Activated naive CD4-positive, alpha-beta T cell treated with anti-CD3 and anti-CD28 coated beads, Interleukin-2, amount 10 ng/mL, durations not matched to agents 7 days and 5 days (primary cell): ENCODE results near the gene SFN.

ENCODE experiments used
- CTCF ChIA-PET: fragments of 350-600 bp; sonication (Branson Sonifier 250); formaldehyde crosslinking; loops from one replicate; lab custom pipeline; 2021; ENCODE audit warnings: antibody characterized with exemption; lab: Charles Lee
- DNase-seq: peaks from one replicate; pipeline ENCODE4 v3.0.0-alpha.2; 2020
- H3K27ac Mint-ChIP-seq: one replicate; pipeline ENCODE4 v1.8.0; 2021; ENCODE audit warnings: mild to moderate bottlenecking, moderate library complexity, mixed read lengths
- H3K27me3 Mint-ChIP-seq: one replicate; pipeline ENCODE4 v1.8.0; 2021; ENCODE audit warnings: mild to moderate bottlenecking, mixed read lengths
- H3K36me3 Mint-ChIP-seq: one replicate; pipeline ENCODE4 v1.8.0; 2021; ENCODE audit warnings: mixed read lengths
- H3K4me1 Mint-ChIP-seq: one replicate; pipeline ENCODE4 v1.8.0; 2021; ENCODE audit warnings: mixed read lengths
- H3K4me3 Mint-ChIP-seq: one replicate; pipeline ENCODE4 v1.8.0; 2021; ENCODE audit warnings: mild to moderate bottlenecking, moderate library complexity, mixed read lengths
- H3K9me3 Mint-ChIP-seq: one replicate; pipeline ENCODE4 v1.8.0; 2021; ENCODE audit warnings: mixed read lengths

SFN gene

DNA sequence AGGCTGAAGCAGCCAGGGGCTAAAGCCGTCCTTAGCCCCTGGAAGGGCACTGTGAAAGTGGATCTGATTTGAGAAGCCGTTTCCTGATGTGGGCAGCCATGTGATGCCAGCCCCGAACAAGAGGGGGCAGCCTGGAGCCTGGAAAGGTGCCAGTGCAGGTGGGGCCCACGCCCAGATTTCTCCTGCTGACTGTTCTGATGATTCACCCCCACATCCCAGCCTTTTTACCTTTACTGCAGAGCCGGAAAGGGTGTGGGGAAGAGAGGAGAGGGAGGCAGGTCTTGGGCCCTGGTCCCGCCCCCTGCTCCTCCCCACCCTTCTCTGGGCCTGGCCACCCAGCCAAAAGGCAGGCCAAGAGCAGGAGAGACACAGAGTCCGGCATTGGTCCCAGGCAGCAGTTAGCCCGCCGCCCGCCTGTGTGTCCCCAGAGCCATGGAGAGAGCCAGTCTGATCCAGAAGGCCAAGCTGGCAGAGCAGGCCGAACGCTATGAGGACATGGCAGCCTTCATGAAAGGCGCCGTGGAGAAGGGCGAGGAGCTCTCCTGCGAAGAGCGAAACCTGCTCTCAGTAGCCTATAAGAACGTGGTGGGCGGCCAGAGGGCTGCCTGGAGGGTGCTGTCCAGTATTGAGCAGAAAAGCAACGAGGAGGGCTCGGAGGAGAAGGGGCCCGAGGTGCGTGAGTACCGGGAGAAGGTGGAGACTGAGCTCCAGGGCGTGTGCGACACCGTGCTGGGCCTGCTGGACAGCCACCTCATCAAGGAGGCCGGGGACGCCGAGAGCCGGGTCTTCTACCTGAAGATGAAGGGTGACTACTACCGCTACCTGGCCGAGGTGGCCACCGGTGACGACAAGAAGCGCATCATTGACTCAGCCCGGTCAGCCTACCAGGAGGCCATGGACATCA lies at the start of gene SFN:
Gene SFN, plus strand, starts transcription at position 369 of the 904 bp plus-strand sequence. Its CDS starts 64 bp downstream, at position 433.
- DNase-seq: peak; percentile 62
- CTCF ChIA-PET: interaction anchor here (1.0 to 1.7 kb wide), 2 partner anchors 186 to 261 kb away, joined by 3 to 5 read pairs; no protein-coding TSS in a partner anchor
- Mint-ChIP-seq H3K9me3 (no peaks in the 10 kb centered on the region), H3K4me3 (peak within 1 kb of the TSS; percentile 85), H3K27ac (peak within 1 kb of the TSS; percentile 93), H3K4me1 (peaks cover 46% of the 10 kb centered on the region), H3K27me3 (no peaks in the 10 kb centered on the region), H3K36me3 (peaks cover 1% of the 10 kb centered on the region)

DNA sequence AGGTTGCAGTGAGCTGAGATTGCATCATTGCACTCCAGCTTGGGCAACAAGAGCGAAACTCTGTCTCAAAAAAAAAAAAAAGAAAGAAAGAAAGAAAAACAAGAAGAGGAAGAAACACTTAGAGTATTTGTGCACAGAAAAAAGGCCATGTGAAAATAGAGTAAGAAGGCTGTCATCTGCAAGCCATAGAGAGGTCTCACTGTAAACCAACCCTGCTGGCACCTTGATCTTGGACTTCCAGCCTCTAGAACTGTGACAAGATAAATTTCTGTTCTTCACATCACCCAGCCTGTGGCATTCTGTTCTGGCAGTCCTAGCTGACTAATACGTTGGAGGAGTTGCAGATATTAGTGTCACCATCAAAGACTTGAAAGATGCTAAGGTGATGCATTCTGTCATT lies 48.6 kb upstream of the SFN start:
- Mint-ChIP-seq H3K4me3 (no peak overlapping the region), H3K27ac (no peak overlapping the region), H3K27me3 (no peaks in the 10 kb centered on the region), H3K4me1 (peaks cover 19% of the 10 kb centered on the region), H3K9me3 (no peaks in the 10 kb centered on the region), H3K36me3 (peaks cover 4% of the 10 kb centered on the region)
- CTCF ChIA-PET: interaction anchor here (0.6 kb wide), 1 partner anchor 15 kb away, joined by 4 read pairs; no protein-coding TSS in a partner anchor
- DNase-seq: no peak

DNA sequence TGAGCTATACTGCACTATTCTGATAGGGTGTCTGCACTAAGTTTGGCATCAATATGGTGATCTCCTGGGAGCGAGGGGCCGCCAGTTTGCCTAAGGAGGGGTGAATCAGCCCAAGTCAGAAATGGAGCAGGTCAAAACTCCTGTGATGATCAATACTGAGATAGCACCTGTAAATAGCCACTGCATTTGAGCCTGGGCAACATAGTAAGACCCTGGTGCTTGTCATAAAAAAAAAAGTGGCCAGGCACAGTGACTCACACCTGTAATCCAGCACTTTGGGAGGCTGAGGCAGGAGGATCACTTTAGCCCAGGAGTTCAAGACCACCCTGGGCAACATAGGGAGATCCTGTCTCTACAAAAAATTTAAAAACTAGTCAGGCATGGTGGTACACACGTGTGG lies 48.1 kb upstream of the SFN start:
- H3K9me3 Mint-ChIP-seq: no peaks in the 10 kb centered on the region
- CTCF ChIA-PET: no interaction called here
- no peak overlapping the region for H3K27ac Mint-ChIP-seq
- H3K36me3 Mint-ChIP-seq: peaks cover 4% of the 10 kb centered on the region
- H3K4me3 Mint-ChIP-seq: no peak overlapping the region
- no peaks in the 10 kb centered on the region for H3K27me3 Mint-ChIP-seq
- DNase-seq: no peak
- H3K4me1 Mint-ChIP-seq: peaks cover 19% of the 10 kb centered on the region

DNA sequence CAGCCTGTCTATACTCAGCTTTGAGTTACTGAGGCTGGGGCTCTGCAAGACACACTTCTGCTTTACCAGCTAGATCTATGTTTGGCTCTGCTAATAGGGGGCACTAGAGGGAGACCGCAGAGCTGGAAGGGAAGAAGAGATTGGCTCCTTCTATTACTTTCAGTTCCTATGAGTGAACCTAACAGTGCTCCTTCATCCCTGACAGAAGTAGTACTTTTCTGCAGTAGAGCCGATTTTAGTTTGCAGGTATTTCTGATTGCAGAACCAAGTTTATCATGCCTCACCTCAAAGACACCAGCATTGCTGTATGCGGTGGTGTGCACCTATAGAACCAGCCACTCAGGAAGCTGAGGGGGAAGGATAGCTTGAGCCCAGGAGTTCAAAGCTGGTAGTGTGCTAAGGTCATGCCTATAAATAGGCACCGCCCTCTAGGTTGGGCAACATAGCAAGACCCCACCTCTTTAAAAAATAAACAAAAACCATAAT lies 42.1 kb upstream of the SFN start:
- CTCF ChIA-PET: interaction anchor here (0.6 to 2.9 kb wide), 10 partner anchors 10 to 462 kb away, joined by 3 to 29 read pairs (median 4); no protein-coding TSS in a partner anchor
- peak; percentile 46 for DNase-seq
- H3K9me3 Mint-ChIP-seq: no peaks in the 10 kb centered on the region

DNA sequence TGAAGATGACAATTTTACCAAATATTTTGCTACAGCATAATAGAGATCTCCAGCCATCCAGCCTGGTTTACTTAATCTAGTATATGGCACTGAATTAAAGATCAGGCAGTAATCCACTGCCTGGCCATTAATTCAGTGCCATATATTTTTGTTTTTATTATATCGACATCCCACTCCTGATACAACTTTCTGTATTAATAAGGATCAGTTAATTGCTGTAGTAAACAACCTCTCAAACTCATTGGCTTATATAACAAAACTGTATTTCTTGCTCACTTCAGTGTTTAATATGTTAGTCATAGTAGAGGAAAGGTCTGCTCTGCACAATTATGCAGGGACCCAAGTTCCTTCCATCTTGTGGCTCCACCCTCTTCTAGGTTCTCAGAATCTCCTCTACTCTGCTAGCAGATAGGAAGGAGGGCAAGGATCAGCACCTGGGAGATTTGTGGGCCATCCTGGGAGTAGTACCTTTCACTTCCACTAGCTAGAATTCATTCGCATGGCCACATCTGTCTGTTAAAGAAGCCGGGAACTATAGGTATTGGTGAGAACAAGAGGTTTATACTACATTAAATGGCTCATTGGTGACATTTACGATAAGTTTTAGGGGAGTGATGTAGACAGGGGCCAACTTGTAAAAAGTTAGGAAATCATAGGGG lies 40.1 kb upstream of the SFN start:
- peaks cover 9% of the 10 kb centered on the region for H3K36me3 Mint-ChIP-seq
- peaks cover 41% of the 10 kb centered on the region for H3K4me1 Mint-ChIP-seq
- no peaks in the 10 kb centered on the region for H3K27me3 Mint-ChIP-seq
- DNase-seq: no peak
- no peak overlapping the region for H3K4me3 Mint-ChIP-seq
- H3K27ac Mint-ChIP-seq: no peak overlapping the region
- CTCF ChIA-PET: interaction anchor here (1.1 to 1.9 kb wide), 3 partner anchors 10 to 221 kb away, joined by 3 to 14 read pairs (median 10); no protein-coding TSS in a partner anchor
- no peaks in the 10 kb centered on the region for H3K9me3 Mint-ChIP-seq

More for the DNA sequence above, 42.1 kb upstream of the SFN start:
- no peaks in the 10 kb centered on the region for H3K27me3 Mint-ChIP-seq
- H3K4me3 Mint-ChIP-seq: peak overlapping the region; percentile 54
- H3K4me1 Mint-ChIP-seq: peaks cover 30% of the 10 kb centered on the region
- H3K27ac Mint-ChIP-seq: peak overlapping the region; percentile 90
- H3K36me3 Mint-ChIP-seq: peaks cover 4% of the 10 kb centered on the region

DNA sequence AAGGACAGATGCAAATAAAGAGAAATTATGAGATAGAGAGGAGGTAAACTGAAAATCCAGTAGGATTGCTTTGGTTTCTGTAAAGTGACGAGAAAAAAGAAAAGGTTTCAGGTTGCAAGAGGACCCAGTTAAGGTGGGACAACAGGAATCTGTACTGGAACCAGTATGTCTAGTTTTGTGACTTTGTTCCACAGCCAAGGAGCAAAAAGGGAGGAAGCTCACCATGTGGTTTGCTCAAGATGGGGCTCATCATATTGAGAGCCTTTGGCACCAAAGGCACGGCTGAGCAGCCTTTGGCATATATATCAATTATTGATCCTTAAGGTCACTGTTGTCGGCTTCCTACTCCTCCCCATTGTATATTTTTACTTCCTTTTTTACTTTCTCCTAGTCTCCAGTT lies 38.2 kb upstream of the SFN start:
- Mint-ChIP-seq H3K4me1 (peaks cover 59% of the 10 kb centered on the region), H3K36me3 (peaks cover 26% of the 10 kb centered on the region), H3K27me3 (no peaks in the 10 kb centered on the region), H3K27ac (no peak overlapping the region), H3K9me3 (no peaks in the 10 kb centered on the region), H3K4me3 (no peak overlapping the region)
- CTCF ChIA-PET: interaction anchor here (0.6 to 1.7 kb wide), 5 partner anchors 9 to 105 kb away, joined by 3 to 5 read pairs (median 4); no protein-coding TSS in a partner anchor
- no peak for DNase-seq

DNA sequence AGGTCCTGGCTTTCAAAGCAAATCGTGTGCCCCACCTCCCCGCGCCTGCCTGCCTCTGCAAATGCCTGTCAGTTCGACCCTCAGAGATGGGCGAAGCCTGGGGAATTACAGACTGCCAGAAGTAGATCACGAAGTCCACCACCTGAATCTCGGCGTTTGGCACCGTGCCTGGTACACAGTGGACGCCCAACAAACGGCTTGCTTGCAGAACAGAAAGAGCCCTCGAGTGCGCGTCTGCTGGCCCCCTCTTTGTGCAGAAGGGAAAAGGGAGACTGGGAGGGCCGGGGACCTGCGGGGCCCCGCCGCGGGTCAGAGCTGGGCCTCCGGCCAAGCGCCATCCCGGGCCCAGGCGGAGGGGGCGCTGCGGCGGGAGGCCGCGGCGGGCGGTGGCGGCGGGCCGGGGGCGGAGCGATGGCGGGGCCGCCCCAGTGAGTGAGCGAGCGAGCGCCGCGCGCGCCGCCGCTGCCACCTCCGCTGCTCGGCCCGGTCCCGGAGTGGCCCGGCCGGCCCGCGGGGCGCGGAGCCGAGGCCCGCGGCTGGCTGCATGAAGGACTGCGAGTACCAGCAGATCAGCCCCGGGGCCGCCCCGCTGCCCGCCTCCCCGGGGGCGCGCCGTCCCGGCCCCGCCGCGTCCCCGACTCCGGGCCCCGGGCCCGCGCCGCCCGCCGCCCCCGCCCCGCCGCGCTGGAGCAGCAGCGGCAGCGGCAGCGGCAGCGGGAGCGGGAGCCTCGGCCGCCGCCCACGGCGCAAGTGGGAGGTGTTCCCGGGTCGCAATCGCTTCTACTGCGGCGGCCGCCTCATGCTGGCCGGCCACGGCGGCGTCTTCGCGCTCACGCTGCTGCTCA lies 36.5 kb upstream of the SFN start, which contains the start of gene ZDHHC18:
Gene ZDHHC18, plus strand, starts transcription at position 428 of the 845 bp plus-strand sequence. Its CDS starts 117 bp downstream, at position 545.
- H3K4me3 Mint-ChIP-seq: peak within 1 kb of the TSS; percentile 97
- H3K36me3 Mint-ChIP-seq: peaks cover 37% of the 10 kb centered on the region
- H3K27me3 Mint-ChIP-seq: no peaks in the 10 kb centered on the region
- H3K4me1 Mint-ChIP-seq: peaks cover 60% of the 10 kb centered on the region
- DNase-seq: peak; percentile 75
- H3K27ac Mint-ChIP-seq: peak within 1 kb of the TSS; percentile 93
- no peaks in the 10 kb centered on the region for H3K9me3 Mint-ChIP-seq
- CTCF ChIA-PET: interaction anchor here (1.7 kb wide), 2 partner anchors 24 to 37 kb away, joined by 5 read pairs; no protein-coding TSS in a partner anchor

DNA sequence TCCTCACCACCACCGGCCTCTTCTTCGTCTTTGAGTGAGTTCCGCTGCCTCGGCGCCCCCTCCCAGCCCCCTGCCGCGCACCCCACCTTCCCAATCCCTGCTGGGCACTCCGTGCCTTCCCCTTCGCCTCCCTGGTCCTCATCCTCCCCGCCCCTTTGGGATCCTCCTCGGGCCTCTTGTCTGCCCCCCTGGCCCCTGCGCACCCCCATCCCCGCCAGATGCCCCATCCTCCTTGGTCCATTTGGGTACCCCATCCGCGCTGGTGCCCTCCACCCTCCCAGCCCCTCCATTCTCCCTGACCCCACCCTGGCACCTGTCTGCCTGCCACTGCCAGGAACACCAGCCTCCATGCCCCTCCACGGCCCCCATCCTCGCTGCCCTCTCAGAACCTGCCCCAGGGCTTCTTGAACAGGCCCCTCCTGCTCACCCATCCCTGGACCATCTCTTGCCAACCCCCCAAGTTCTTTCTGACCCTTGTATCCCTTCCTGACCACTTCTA lies 35.8 kb upstream of the SFN start:
- peak overlapping the region; percentile 89 for H3K27ac Mint-ChIP-seq
- peak overlapping the region; percentile 97 for H3K4me3 Mint-ChIP-seq
- H3K4me1 Mint-ChIP-seq: peaks cover 64% of the 10 kb centered on the region
- DNase-seq: no peak
- no peaks in the 10 kb centered on the region for H3K9me3 Mint-ChIP-seq
- CTCF ChIA-PET: no interaction called here
- H3K27me3 Mint-ChIP-seq: no peaks in the 10 kb centered on the region
- peaks cover 42% of the 10 kb centered on the region for H3K36me3 Mint-ChIP-seq

DNA sequence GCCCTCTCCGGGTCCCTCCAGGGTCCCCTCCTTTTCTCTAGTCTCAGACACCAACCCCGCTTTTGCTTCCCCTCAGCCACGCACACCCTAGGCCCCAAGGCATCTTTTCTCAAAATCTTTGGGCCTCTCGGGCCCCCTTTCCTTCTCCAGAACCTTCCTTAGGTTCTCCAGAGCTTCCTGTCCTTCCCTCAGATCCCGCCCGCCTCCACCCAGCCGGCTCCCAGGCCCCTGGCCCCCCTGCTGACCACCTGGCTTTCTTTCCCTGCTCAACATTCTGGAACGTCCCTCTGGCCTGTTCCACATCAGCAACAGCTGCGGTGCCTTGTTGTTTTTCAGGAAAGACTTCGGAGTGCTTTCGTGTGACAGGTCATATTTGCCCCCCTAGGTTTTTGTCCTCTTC lies 35.3 kb upstream of the SFN start:
- no peaks in the 10 kb centered on the region for H3K9me3 Mint-ChIP-seq
- peaks cover 69% of the 10 kb centered on the region for H3K4me1 Mint-ChIP-seq
- peaks cover 47% of the 10 kb centered on the region for H3K36me3 Mint-ChIP-seq
- CTCF ChIA-PET: interaction anchor here (1.2 to 1.7 kb wide), 2 partner anchors 17 to 18 kb away, joined by 4 to 5 read pairs; no protein-coding TSS in a partner anchor
- H3K4me3 Mint-ChIP-seq: peak overlapping the region; percentile 97
- peak overlapping the region; percentile 89 for H3K27ac Mint-ChIP-seq
- DNase-seq: no peak
- H3K27me3 Mint-ChIP-seq: no peaks in the 10 kb centered on the region

DNA sequence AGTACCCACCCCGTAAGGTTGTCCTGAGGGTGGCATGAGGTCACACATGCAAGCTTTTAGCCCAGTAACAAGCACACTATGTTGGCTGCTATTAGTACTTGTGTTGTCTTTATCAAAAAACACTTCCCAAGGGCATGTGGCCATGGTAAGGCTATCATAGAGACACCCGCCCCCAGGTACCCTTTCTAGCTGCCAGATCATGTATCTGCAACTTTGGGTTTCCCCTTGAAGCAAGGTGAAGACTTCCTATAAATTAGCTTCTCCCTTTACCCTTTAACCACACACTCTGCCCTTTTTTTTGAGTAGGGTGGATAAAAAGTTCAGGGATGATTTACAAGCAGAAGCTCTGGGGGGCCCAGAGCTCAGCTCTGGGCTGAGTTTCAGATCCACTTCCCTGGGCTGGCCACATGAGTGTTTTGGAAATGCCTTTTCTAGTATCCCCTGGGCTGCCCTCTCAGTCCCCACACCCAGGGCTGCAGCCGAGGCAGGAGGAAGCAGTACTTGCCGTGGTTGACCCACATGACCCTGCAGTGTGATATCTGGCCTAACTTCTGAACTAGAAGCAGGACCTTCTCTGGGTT lies 34.4 kb upstream of the SFN start:
- Mint-ChIP-seq H3K36me3 (peaks cover 53% of the 10 kb centered on the region), H3K27me3 (no peaks in the 10 kb centered on the region), H3K4me1 (peaks cover 71% of the 10 kb centered on the region), H3K4me3 (peak overlapping the region; percentile 97), H3K9me3 (no peaks in the 10 kb centered on the region), H3K27ac (peak overlapping the region; percentile 78)
- CTCF ChIA-PET: interaction anchor here (0.6 to 1.7 kb wide), 4 partner anchors 17 to 38 kb away, joined by 4 to 5 read pairs (median 4); no protein-coding TSS in a partner anchor
- no peak for DNase-seq

DNA sequence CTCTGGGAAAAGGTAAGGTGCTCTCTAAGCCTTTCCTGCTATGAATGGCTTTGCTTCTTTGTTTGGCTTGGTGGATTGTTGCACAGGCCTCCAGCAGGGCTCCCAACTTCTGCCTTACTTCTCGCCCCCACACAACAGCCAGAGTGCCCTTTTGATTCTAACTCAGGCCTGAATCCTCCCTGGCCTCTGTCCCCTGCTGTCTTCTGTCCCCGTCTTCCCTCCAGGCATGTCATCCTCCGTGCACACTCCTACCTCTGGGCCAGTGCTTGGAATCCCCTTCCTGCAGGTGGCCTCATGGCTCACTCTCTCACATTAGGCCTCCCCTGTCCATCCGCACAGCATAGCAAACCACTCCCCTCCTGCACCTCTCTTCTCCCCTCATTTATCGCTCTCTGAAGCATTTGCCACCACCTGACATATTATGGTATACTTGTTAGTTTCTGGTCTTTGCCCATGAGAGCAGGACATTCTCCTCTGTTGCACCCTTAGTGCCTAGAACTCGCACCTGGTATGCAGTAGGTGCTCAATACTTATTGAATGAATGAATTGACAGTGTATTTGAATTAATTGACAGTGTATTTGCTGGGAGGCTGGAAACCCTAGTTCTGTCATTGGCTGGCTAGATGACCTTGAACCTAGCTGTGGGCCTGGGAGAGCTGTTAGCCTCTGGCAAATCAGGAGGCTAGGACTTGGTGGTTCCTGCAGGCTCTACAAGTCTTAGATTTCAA lies 33.6 kb upstream of the SFN start:
- no peaks in the 10 kb centered on the region for H3K9me3 Mint-ChIP-seq
- no peak for DNase-seq
- peak overlapping the region; percentile 53 for H3K27ac Mint-ChIP-seq
- peaks cover 80% of the 10 kb centered on the region for H3K4me1 Mint-ChIP-seq
- H3K36me3 Mint-ChIP-seq: peaks cover 61% of the 10 kb centered on the region
- H3K27me3 Mint-ChIP-seq: no peaks in the 10 kb centered on the region
- peak overlapping the region; percentile 97 for H3K4me3 Mint-ChIP-seq
- CTCF ChIA-PET: interaction anchor here (0.6 to 1.7 kb wide), 4 partner anchors 16 to 39 kb away, joined by 3 to 5 read pairs (median 4); no protein-coding TSS in a partner anchor

DNA sequence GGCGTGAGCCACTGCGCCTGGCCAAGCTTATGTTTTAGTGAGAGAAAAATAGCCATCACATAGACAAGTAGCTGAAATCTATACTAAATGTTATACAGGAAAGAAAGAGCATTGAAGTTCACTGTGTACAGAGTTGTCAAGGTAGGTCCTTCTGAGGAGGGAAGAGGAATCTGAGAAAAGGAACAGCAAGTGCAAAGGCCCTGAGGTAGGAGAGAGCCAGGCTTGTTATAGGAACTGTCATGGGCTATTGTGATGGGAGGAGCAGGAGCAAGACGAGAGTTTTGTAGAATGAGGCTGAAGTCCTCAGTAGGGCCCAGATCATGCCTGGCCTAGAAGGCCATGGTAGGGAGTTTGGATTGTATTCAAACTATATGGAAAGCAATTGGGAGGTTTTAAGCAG lies 31.9 kb upstream of the SFN start:
- Mint-ChIP-seq H3K4me1 (peaks cover 79% of the 10 kb centered on the region), H3K27ac (peak overlapping the region; percentile 79), H3K4me3 (no peak overlapping the region), H3K27me3 (no peaks in the 10 kb centered on the region), H3K36me3 (peaks cover 78% of the 10 kb centered on the region), H3K9me3 (no peaks in the 10 kb centered on the region)
- CTCF ChIA-PET: interaction anchor here (0.6 to 6.3 kb wide), 3 partner anchors 11 to 651 kb away, joined by 3 to 58 read pairs (median 29); no protein-coding TSS in a partner anchor
- no peak for DNase-seq
